Choroid plexus epithelial cell (primary cell): Measurements from ENCODE around the gene ICE1.

Experiments used
- DNase-seq: peaks from one replicate; pipeline ENCODE4 v3.0.0-alpha.2; 2010; ENCODE audit warnings: low read depth
- H3K4me3 ChIP-seq: 2 replicates; pipeline ENCODE4 v1.5.1; 2011; ENCODE audit warnings: low read depth, mild to moderate bottlenecking, control low read depth, low read length, moderate library complexity
- CTCF ChIP-seq: conservative IDR thresholded peaks from 2 replicates; pipeline ENCODE4 v1.5.1; 2011; ENCODE audit warnings: low read depth, mild to moderate bottlenecking, control low read depth, inconsistent platforms, low read length, moderate library complexity

Gene ICE1

DNA sequence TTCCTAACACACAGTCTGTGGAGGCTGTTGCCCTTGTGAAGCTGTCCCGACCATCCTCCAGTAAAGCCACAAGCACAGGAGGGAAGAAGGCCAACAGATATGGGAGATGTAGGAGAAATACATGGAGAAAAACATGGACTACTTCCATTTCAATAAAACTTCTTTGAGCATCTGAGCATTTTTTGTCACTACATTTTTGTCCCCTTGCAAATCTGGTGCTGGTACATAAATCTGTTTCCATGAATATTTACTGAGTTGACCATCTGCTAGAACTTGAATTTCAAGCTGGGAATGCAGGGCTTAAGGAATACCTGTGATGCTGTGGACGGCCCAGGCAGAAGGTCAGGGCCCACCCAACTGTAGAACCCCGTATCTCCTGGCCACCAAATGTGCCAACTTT lies 43.9 kb upstream of the ICE1 start:
- DNase-seq: no peak
- TF ChIP-seq CTCF: no peak
- no peak overlapping the region for H3K4me3 ChIP-seq

- no peak for TF ChIP-seq CTCF
- DNase-seq: no peak
- H3K4me3 ChIP-seq: no peak overlapping the region
These were observed 42.2 kb upstream of the ICE1 start for GRCh38 chr5:5380298-5380697.

DNA sequence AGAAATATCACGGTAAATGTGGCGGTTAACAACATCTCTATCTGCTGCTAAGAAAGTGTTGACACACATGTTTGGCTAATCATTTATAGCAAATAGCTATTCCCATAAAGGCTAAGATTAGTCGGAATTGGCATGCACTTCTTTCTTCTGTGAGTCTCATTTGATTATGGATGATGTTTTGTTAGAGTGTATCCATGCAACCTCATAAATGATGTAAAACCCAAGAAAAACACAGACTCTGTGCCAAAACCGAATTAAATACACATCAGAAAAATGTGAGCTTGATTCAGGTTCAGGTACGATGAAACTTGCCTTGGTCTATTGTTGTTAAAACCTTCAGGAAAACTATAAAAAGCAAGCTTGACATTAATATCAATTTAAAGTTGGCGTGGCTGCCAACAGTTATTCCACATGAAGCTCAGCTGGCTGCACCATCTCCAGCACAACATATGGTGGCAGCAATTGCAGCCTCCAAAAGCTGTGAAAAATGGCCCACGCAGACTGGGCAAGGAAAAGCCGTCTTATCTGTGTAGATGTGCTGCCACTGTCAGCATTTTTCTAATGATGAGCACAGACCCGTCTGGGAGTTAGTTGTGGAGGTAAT lies 41.1 kb upstream of the ICE1 start:
- no peak overlapping the region for H3K4me3 ChIP-seq
- TF ChIP-seq CTCF: no peak
- DNase-seq: no peak

GRCh38 chr5:5383461-5383860 lies 39.0 kb upstream of the ICE1 start:
- no peak for TF ChIP-seq CTCF
- H3K4me3 ChIP-seq: no peak overlapping the region
- DNase-seq: no peak

DNA sequence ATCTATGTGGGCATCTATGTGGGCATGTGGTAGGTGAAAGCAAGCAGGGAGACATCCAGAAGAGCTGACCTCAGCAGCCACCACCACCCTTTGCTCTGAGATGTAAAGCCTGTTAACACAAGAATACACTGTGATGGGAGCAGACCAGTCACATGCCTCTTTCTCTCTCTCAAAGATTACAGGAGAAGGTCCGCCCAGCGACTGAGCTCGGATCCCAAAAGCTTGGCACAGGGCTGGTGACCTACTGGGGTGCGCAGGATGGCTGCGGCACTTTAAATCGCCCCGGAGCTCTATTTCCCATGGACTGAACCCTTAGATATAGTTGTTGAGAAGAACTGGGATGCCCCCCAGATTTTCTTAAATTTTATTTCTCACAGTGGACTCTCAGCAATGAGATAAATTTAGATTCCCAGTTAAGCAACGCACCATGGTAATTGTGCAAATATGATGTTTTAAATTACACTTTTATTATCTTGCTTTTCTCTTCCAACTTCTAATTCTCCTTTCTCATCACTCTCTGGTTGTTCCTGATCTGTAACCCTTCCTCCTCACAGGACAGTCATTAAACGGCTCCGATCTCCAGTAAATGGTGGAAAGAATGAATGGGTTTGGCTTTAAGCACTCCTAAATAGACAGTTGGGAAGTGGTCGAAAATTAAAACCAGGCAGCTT lies 37.7 kb upstream of the ICE1 start:
- no peak for TF ChIP-seq CTCF
- DNase-seq: no peak

DNA sequence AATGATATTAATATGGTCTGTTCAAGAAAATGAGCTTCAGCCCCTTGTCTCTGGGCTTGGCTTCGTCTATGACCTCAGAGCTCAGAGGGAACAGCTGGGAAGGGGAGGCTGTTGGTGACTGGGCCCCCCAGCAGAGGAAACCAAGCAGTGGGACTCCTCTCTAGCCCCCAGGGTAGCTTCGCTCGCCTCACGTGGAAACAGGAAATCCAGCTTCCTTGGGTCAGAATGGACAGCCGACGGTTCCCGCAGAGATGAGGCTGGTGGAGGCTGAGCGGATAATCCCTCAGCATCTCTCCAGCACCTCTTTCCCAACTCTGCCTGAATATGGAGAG lies 37.2 kb upstream of the ICE1 start:
- no peak for TF ChIP-seq CTCF
- no peak overlapping the region for H3K4me3 ChIP-seq
- no peak for DNase-seq

More for the DNA sequence above, 37.7 kb upstream of the ICE1 start:
- H3K4me3 ChIP-seq: no peak overlapping the region

DNA sequence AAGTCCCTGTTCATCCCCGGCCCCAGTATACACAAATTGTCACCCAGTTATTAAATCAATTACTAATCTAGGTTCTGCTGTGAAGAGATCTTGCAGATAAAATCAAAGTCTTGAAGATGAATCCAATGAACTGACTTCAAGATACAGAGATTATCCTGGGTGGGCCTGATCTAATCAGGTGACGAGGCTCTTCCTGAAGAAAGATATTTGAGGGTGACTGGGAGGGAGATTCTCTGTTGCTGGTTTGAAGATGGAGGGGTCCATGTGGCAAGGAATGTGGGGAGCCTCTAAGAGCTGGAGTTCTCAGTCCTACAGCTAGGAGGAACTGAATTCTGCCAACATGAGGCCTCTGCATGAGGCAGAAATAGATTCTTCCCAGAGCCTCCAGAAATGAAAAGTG lies 36.1 kb upstream of the ICE1 start:
- no peak for DNase-seq
- no peak for TF ChIP-seq CTCF
- H3K4me3 ChIP-seq: no peak overlapping the region
